GM12865 (cell line): Measurements from ENCODE around the gene NPHP3.

Experiments
- DNase-seq: peaks from one replicate; pipeline ENCODE4 v3.0.0; 2010; ENCODE audit warnings: low read depth
- H3K4me3 ChIP-seq: 2 replicates; pipeline ENCODE4 v1.5.1; 2011; ENCODE audit warnings: mild to moderate bottlenecking, low read depth, low read length, control low read depth
- CTCF ChIP-seq: IDR thresholded peaks from 2 replicates; pipeline ENCODE4 v1.5.1; 2011; ENCODE audit warnings: low read length, control low read depth, low read depth, inconsistent platforms; ENCODE audit not compliant: insufficient read depth; ENCODE audit errors: missing control alignments

The NPHP3 gene

GRCh38 chr3:132665230-132665745 is 56.9 kb downstream of the NPHP3 start:
- TF ChIP-seq CTCF: no peak
- DNase-seq: no peak
- no peak overlapping the region for H3K4me3 ChIP-seq

GRCh38 chr3:132662212-132662611 is 60.0 kb downstream of the NPHP3 start:
- DNase-seq: no peak
- no peak for TF ChIP-seq CTCF
- peak overlapping the region; percentile 58 for H3K4me3 ChIP-seq

- DNase-seq: no peak
- H3K4me3 ChIP-seq: peak overlapping the region; percentile 58
- no peak for TF ChIP-seq CTCF
Measured at GRCh38 chr3:132661101-132661500, 61.1 kb downstream of the NPHP3 start.

GRCh38 chr3:132660811-132661070 is 61.5 kb downstream of the NPHP3 start:
- DNase-seq: no peak
- TF ChIP-seq CTCF: no peak

GRCh38 chr3:132660052-132660810 is 62.0 kb downstream of the NPHP3 start, which contains the start of gene UBA5:
TSS of gene UBA5 (plus strand) at chr3:132660329. CDS start at chr3:132660538, 209 bp downstream.
- H3K4me3 ChIP-seq: peak within 1 kb of the TSS; percentile 58
- TF ChIP-seq CTCF: no peak
- peak; percentile 82 for DNase-seq

More at GRCh38 chr3:132660811-132661070, 61.5 kb downstream of the NPHP3 start:
- peak overlapping the region; percentile 58 for H3K4me3 ChIP-seq

GRCh38 chr3:132659365-132660051 is 62.7 kb downstream of the NPHP3 start, which contains the start of gene ACAD11:
TSS of gene ACAD11 (minus strand) at chr3:132659809. CDS start at chr3:132659751, 58 bp downstream.
- DNase-seq: peak; percentile 65
- peak; percentile 55 for TF ChIP-seq CTCF
- peak within 1 kb of the TSS; percentile 58 for H3K4me3 ChIP-seq

- DNase-seq: no peak
- H3K4me3 ChIP-seq: peak overlapping the region; percentile 58
- TF ChIP-seq CTCF: no peak
Measured at GRCh38 chr3:132659000-132659364, 63.2 kb downstream of the NPHP3 start.
